Natural killer cell treated with Interleukin-12 subunit alpha and Interleukin-12 subunit beta and Interleukin-15 and Interleukin-18, amount 100 ng/mL, for 72 hours (primary cell): ENCODE measurements around the gene EXOC5. TPM values are rescaled to one million over a fixed set of nuclear protein-coding genes. Genes with fewer than 3 reads are reported as not detected.
"Not testable (repeated sequence)": the region's sequence is repeated elsewhere in the genome, so short reads cannot be mapped to it uniquely, and the experiment has no call there.

Experiments used
- ATAC-seq, 2 donors: fragments of 150-1000 bp; cut with Tn5 transposase in 1 of 2; sonication (Bioruptor Pico), chemical (Tn5 transposase) in 1 of 2; 2 replicates each; pipeline ENCODE4 v1.10.0; 2021
- DNase-seq: peaks from one replicate; pipeline ENCODE4 v3.0.0; 2022; ENCODE audit warnings: low spot score
- H3K27ac Mint-ChIP-seq, 2 donors: 1 replicate in 1 of 2; 2 replicates in 1 of 2; pipeline ENCODE4 v1.8.0; 2022; ENCODE audit warnings: mixed read lengths in 2 of 2, mild to moderate bottlenecking in 1 of 2, moderate library complexity in 1 of 2
- H3K27me3 Mint-ChIP-seq, 2 donors: 1 replicate in 1 of 2; 2 replicates in 1 of 2; pipeline ENCODE4 v1.8.0; 2022; ENCODE audit warnings: mixed read lengths in 2 of 2
- H3K36me3 Mint-ChIP-seq: one replicate; pipeline ENCODE4 v1.8.0; 2022; ENCODE audit warnings: mixed read lengths
- H3K4me1 Mint-ChIP-seq, 2 donors: 1 replicate in 1 of 2; 2 replicates in 1 of 2; pipeline ENCODE4 v1.8.0; 2022; ENCODE audit warnings: low read depth in 2 of 2, mixed read lengths in 2 of 2, mild to moderate bottlenecking in 1 of 2
- H3K4me3 Mint-ChIP-seq: one replicate; pipeline ENCODE4 v1.8.0; 2022; ENCODE audit warnings: mixed read lengths
- H3K9me3 Mint-ChIP-seq: 2 replicates; pipeline ENCODE4 v1.8.0; 2022; ENCODE audit warnings: mixed read lengths
- total RNA-seq, 2 donors: library from RNA; stranded (reverse); gene quantifications; one replicate each; pipeline ENCODE4 v1.2.3, GENCODE V29; 2022

The EXOC5 gene
- total RNA-seq, 2 donors from 2014 or later = 67.6 to 77.4 TPM

GRCh38 chr14:57275023-57275664 is 6.4 kb upstream of the EXOC5 start:
- Mint-ChIP-seq H3K36me3 (peaks cover 18% of the 10 kb centered on the region), H3K27me3 (no peaks in the 10 kb centered on the region), H3K27ac (no peak overlapping the region), H3K9me3 (no peaks in the 10 kb centered on the region), H3K4me3 (no peak overlapping the region), H3K4me1 (peaks cover 23 to 30% of the 10 kb centered on the region in 2 donors)
- DNase-seq = no peak
- no peak for ATAC-seq

DNA sequence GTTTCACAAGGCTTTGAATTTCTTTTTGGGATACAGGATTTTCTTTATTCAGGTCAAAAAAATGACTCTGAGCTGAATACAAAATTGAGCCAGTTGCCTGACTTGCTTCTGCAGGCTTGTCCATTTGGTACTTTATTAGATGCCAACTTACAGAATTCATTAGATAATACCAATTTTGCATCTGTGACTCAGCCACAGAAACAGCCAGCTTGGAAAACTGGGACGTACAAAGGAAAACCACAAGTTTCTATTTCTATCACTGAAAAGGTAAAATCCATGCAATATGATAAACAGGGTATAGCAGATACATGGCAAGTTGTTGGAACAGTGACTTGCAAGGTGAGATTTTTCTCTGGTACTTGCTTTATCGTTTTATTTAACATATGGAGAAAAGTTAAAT is 5.8 kb upstream of the EXOC5 start:
- no peaks in the 10 kb centered on the region for H3K27me3 Mint-ChIP-seq
- H3K4me3 Mint-ChIP-seq = no peak overlapping the region
- peaks cover 18% of the 10 kb centered on the region for H3K36me3 Mint-ChIP-seq
- DNase-seq (no peak), ATAC-seq (no peak)
- H3K4me1 Mint-ChIP-seq = peaks cover 26 to 32% of the 10 kb centered on the region in 2 donors
- H3K27ac Mint-ChIP-seq = no peak overlapping the region
- no peaks in the 10 kb centered on the region for H3K9me3 Mint-ChIP-seq

- DNase-seq = no peak
- Mint-ChIP-seq H3K36me3 (peaks cover 19% of the 10 kb centered on the region), H3K4me3 (no peak overlapping the region), H3K9me3 (no peaks in the 10 kb centered on the region), H3K4me1 (peaks cover 26 to 29% of the 10 kb centered on the region in 2 donors), H3K27ac (no peak overlapping the region), H3K27me3 (no peaks in the 10 kb centered on the region)
- ATAC-seq = no peak
Measured at GRCh38 chr14:57273236-57273635, 4.5 kb upstream of the EXOC5 start.

DNA sequence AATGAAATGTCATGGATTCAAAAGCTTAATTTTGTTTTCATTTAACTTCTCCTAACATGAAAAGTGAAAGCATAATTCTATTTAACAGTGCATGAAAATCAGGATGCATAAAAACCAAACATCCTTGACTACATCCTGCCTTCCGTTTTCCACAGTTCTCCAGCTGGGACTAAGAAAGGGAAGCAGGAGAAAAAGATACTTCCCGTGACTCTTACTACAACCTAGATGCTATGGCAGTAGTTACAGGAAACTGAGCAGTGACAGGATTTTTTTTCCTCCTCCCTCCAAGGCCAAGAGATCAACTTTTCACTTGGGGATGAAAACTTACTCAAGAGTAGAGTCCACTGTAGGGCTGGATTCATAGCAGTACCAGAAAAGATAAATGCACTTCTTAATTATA is 2.6 kb downstream of the EXOC5 start:
- ATAC-seq (no peak), DNase-seq (no peak)
- Mint-ChIP-seq H3K4me3 (no peak overlapping the region), H3K9me3 (no peaks in the 10 kb centered on the region), H3K27me3 (no peaks in the 10 kb centered on the region), H3K4me1 (peaks cover 40 to 43% of the 10 kb centered on the region in 2 donors), H3K27ac (no peak overlapping the region), H3K36me3 (peaks cover 17% of the 10 kb centered on the region)

DNA sequence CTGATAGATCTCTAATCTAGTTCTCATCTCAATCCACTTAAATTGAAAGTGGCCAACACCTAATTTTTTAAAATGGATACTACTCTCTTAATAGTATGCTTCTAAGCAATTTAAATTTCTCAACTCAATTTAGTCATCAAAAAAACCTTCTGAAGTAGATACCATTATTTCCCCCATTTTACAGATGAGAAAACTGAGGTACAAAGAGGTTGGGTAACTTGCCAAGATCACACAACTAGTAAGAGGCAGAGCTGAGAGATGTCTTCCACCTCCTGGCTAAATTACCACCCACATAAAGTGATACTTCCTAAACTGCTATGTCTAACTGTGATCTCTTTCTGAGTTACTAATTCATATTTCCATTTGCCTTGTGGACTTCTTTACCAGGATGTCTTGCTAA is 6.6 kb downstream of the EXOC5 start:
- H3K27me3 Mint-ChIP-seq = no peaks in the 10 kb centered on the region
- ATAC-seq = no peak
- H3K4me3 Mint-ChIP-seq = no peak overlapping the region

GRCh38 chr14:57261604-57262003 is 7.1 kb downstream of the EXOC5 start:
- Mint-ChIP-seq H3K27me3 (no peaks in the 10 kb centered on the region), H3K36me3 (peaks cover 17% of the 10 kb centered on the region), H3K4me3 (no peak overlapping the region), H3K27ac (no peak overlapping the region), H3K9me3 (no peaks in the 10 kb centered on the region), H3K4me1 (peaks cover 32 to 36% of the 10 kb centered on the region in 2 donors)
- no peak for DNase-seq
- no peak for ATAC-seq

More for the DNA sequence above, 6.6 kb downstream of the EXOC5 start:
- no peak overlapping the region for H3K27ac Mint-ChIP-seq
- peaks cover 15% of the 10 kb centered on the region for H3K36me3 Mint-ChIP-seq
- H3K9me3 Mint-ChIP-seq = no peaks in the 10 kb centered on the region
- no peak for DNase-seq
- peaks cover 30 to 34% of the 10 kb centered on the region in 2 donors for H3K4me1 Mint-ChIP-seq

DNA sequence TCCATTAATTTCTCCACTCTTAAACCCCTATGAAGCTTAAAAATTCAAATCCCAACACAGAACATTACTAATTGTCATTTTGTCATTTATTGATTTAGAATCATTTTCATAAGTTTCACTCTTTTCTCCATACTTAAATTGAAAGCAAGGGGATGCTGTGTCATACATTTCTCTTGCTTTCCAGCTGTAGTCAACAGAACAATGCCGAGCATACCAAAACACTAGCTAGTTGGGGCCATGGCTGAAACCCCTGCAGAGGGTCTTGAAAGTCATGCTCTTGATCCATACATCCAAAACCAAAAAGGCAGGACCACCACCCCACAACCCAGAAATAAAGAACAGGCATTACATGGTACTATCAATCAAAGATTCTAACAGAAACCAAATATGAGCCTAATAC is 9.0 kb downstream of the EXOC5 start:
- H3K27ac Mint-ChIP-seq = no peak overlapping the region
- ATAC-seq (no peak), DNase-seq (no peak)
- peaks cover 32 to 36% of the 10 kb centered on the region in 2 donors for H3K4me1 Mint-ChIP-seq
- no peaks in the 10 kb centered on the region for H3K27me3 Mint-ChIP-seq
- peaks cover 17% of the 10 kb centered on the region for H3K36me3 Mint-ChIP-seq
- no peaks in the 10 kb centered on the region for H3K9me3 Mint-ChIP-seq
- H3K4me3 Mint-ChIP-seq = no peak overlapping the region

- H3K36me3 Mint-ChIP-seq = peaks cover 12% of the 10 kb centered on the region
- not testable (repeated sequence) for H3K4me3 Mint-ChIP-seq, H3K9me3 Mint-ChIP-seq, H3K27ac Mint-ChIP-seq, ATAC-seq, H3K27me3 Mint-ChIP-seq, DNase-seq
- H3K4me1 Mint-ChIP-seq = peaks cover 34 to 36% of the 10 kb centered on the region in 2 donors
Measured at GRCh38 chr14:57258221-57258620, 10.5 kb downstream of the EXOC5 start.

GRCh38 chr14:57254884-57255283 is 13.8 kb downstream of the EXOC5 start:
- Mint-ChIP-seq H3K4me3 (no peak overlapping the region), H3K27me3 (no peaks in the 10 kb centered on the region), H3K4me1 (peaks cover 34 to 50% of the 10 kb centered on the region in 2 donors), H3K9me3 (no peaks in the 10 kb centered on the region), H3K27ac (no peak overlapping the region), H3K36me3 (peaks cover 12% of the 10 kb centered on the region)
- DNase-seq (no peak), ATAC-seq (no peak)

DNA sequence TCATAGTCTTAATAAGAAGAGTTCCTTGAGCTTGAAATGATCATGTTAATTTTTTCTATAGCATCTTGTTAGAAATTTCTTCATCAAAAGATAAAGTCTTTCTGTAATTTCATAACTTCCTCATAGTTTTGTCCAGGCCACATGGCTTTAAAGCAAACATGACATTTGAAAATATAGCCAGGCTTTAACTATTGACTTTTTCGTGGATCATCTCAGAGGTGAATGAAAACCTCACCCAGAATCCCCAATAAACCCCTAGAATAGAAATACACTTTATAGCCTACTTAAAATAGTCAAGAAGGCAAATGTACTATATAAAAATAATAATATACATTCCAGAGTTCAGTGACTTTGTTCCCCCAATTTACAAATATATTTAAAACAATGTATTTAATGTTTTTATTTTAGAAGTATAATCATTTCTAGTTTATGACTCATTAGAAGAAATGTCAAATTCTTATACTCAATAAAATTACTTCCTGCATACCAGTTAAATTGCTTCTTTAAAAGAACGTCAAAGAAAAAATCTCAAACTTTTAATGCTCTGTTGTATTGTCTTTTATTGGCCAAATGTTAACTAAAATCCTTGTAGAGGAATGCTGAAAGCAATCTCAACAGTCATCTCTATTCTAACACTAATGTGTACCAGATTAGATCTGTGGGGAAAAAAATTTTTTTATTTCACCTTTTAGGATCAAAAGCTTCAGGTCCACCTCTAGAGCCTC is 21.6 kb downstream of the EXOC5 start:
- H3K36me3 Mint-ChIP-seq = no peaks in the 10 kb centered on the region
- H3K27ac Mint-ChIP-seq = no peak overlapping the region
- H3K4me3 Mint-ChIP-seq = no peak overlapping the region
- no peaks in the 10 kb centered on the region for H3K27me3 Mint-ChIP-seq
- H3K9me3 Mint-ChIP-seq = no peaks in the 10 kb centered on the region
- ATAC-seq (no peak), DNase-seq (no peak)
- peaks cover 10 to 21% of the 10 kb centered on the region in 2 donors for H3K4me1 Mint-ChIP-seq

DNA sequence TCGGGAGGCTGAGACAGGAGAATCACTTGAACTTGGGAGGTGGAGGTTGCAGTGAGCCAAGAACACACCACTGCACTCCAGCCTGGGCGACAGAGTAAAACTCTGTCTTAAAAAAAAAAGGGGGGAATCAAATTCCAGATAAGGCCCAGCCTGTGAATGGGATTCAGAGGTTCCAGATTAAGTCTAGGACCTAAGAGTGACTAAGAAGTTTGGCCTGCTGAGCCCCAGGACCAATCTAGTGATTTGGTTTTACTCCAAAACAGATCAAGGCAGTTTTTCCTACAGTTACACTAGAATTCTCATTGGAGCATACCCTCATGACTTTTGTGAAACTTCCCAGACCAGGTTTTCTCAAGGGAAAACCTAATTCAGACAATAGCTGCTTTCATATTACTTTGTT is 22.8 kb downstream of the EXOC5 start:
- H3K27ac Mint-ChIP-seq = no peak overlapping the region

GRCh38 chr14:57244106-57244505 is 24.6 kb downstream of the EXOC5 start:
- H3K9me3 Mint-ChIP-seq = no peaks in the 10 kb centered on the region
- no peak for DNase-seq
- H3K27me3 Mint-ChIP-seq = no peaks in the 10 kb centered on the region
- H3K36me3 Mint-ChIP-seq = no peaks in the 10 kb centered on the region
- H3K4me3 Mint-ChIP-seq = no peak overlapping the region
- no peaks in the 10 kb centered on the region for H3K4me1 Mint-ChIP-seq
- no peak overlapping the region for H3K27ac Mint-ChIP-seq
- no peak for ATAC-seq

More for the DNA sequence above, 22.8 kb downstream of the EXOC5 start:
- no peaks in the 10 kb centered on the region for H3K9me3 Mint-ChIP-seq
- no peak overlapping the region for H3K4me3 Mint-ChIP-seq
- H3K36me3 Mint-ChIP-seq = no peaks in the 10 kb centered on the region
- peaks cover 6 to 10% of the 10 kb centered on the region in 2 donors for H3K4me1 Mint-ChIP-seq
- no peak for DNase-seq
- ATAC-seq = no peak
- H3K27me3 Mint-ChIP-seq = no peaks in the 10 kb centered on the region

DNA sequence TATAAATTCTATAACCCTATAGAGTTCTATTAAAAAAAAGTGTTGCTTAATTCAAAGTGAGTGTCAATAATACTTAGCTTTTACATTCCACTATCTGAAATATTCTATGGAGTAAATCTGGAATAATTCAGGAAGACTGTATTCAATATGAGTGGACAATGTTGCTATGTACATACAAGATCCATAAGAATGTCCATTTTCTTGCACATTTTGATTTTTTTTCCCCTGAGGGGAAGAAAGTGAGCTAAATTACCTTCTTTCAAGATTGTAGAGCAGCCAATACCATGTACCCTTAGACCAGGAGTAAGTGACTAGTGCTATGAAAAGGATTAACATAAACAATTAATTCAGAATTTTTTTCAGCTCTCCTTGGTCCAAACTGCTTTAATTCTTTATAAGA is 25.4 kb downstream of the EXOC5 start:
- Mint-ChIP-seq H3K9me3 (no peaks in the 10 kb centered on the region), H3K27me3 (no peaks in the 10 kb centered on the region), H3K27ac (no peak overlapping the region), H3K36me3 (no peaks in the 10 kb centered on the region), H3K4me3 (no peak overlapping the region), H3K4me1 (no peaks in the 10 kb centered on the region)
- ATAC-seq (no peak), DNase-seq (no peak)

DNA sequence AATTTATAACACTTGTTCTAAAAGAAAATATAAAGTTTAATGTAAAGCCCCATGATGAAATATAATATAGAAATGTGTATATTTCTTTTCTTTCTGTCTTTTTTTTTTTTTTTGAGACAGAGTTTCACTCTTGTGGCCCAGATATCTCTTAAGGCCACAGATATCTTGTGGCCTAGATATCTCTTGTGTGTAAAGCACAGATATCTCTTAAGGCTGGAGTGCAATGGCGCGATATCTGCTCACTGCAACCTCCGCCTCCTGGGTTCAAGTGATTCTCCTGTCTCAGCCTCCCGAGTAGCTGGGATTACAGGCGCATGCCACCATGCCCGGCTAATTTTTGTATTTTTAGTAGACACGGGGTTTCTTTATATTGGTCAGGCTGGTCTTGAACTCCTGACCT is 28.6 kb downstream of the EXOC5 start:
- H3K9me3 Mint-ChIP-seq, H3K27ac Mint-ChIP-seq, ATAC-seq, DNase-seq, H3K36me3 Mint-ChIP-seq, H3K27me3 Mint-ChIP-seq, H3K4me1 Mint-ChIP-seq, H3K4me3 Mint-ChIP-seq: not testable (repeated sequence)
